ENCODE measurements around the gene EDDM3A.

GRCh38 chr14:20768593-20768892 is 22.9 kb downstream of the EDDM3A start:
- no peak for TF ChIP-seq CTCF (IDR thresholded peaks at IDR 0.05)
- TF ChIP-seq POLR2A (IDR thresholded peaks at IDR 0.05): no peak
